GM12878 (cell line): ENCODE results near the gene PPM1G. TPM values are rescaled to one million over a fixed set of nuclear protein-coding genes. Genes with fewer than 3 reads are reported as not detected.

Experiments used
- ATAC-seq: fragments of 200-7000 bp; cut with Tn5 transposase; 3 replicates; pipeline ENCODE4 v1.9.1; 2020; ENCODE audit warnings: mild to moderate bottlenecking, moderate library complexity
- BruUV-seq: library from RNA; stranded (reverse); fragments of 400-500 nt; replicated peaks from 2 replicates; lab custom pipeline; 2021; lab: Mats Ljungman, UMichigan
- CTCF ChIA-PET: fragments of 300-600 bp; sonication (Branson Sonifier 250); formaldehyde crosslinking; extraction: SDS; loops from one replicate; lab custom pipeline; 2021; ENCODE audit warnings: inconsistent platforms; lab: Yijun Ruan, JAX
- POLR2A ChIA-PET: fragments of 350-600 bp; formaldehyde crosslinking; extraction: SDS; loops from one replicate; lab custom pipeline; 2021; ENCODE audit warnings: inconsistent platforms; lab: Charles Lee
- RAD21 ChIA-PET: fragments of 300-600 bp; sonication (Branson Sonifier 250); formaldehyde crosslinking; loops from one replicate; lab custom pipeline; 2023; ENCODE audit warnings: antibody characterized with exemption; ENCODE audit not compliant: unreplicated experiment; lab: Charles Lee
- SMC1A ChIA-PET: fragments of 300-600 bp; sonication (Branson Sonifier 250); formaldehyde crosslinking; loops from one replicate; lab custom pipeline; 2023; ENCODE audit not compliant: unreplicated experiment, uncharacterized antibody; lab: Charles Lee
- DNase-seq: peaks from one replicate; pipeline ENCODE4 v3.0.0-alpha.2; 2011; ENCODE audit warnings: low read depth, low spot score
- FAIRE-seq: peaks from 3 replicates; lab custom pipeline; 2011; peaks lifted over from hg19 to GRCh38; lab: Jason Lieb, UNC
- H2AFZ ChIP-seq: 2 replicates; pipeline ENCODE4 v1.6.0; 2011; ENCODE audit warnings: low read depth, low read length, control low read depth; ENCODE audit not compliant: control insufficient read depth
- H3K27ac ChIP-seq: 2 replicates; pipeline ENCODE4 v1.5.1; 2011; ENCODE audit warnings: control low read depth; ENCODE audit not compliant: control insufficient read depth, insufficient read depth
- H3K27me3 ChIP-seq, 2 experiments: replicated peaks in 1 of 2; 2 replicates each; pipeline versions ENCODE4 v1.6.0 to v1.6.1; 2011; ENCODE audit warnings: low read length in 1 of 2; ENCODE audit not compliant: control insufficient read depth in 2 of 2, insufficient read depth in 2 of 2
- H3K36me3 ChIP-seq, 2 experiments: 2 replicates each; pipeline ENCODE4 v1.5.1; 2011; ENCODE audit warnings: low read length in 1 of 2; ENCODE audit not compliant: control insufficient read depth in 2 of 2, insufficient read depth in 2 of 2
- H3K4me1 ChIP-seq: 2 replicates; pipeline ENCODE4 v1.6.1; 2011; ENCODE audit warnings: mild to moderate bottlenecking, low read length, moderate library complexity, mixed read lengths; ENCODE audit not compliant: control insufficient read depth, insufficient read depth
- H3K4me2 ChIP-seq: 2 replicates; pipeline ENCODE4 v1.6.0; 2011; ENCODE audit warnings: control low read depth; ENCODE audit not compliant: control insufficient read depth, insufficient read depth
- H3K4me3 ChIP-seq: fragments of 200-600 bp; sonication (generic); 2 replicates; pipeline ENCODE4 v1.5.1; 2016
- H3K79me2 ChIP-seq: 2 replicates; pipeline ENCODE4 v1.6.0; 2011; ENCODE audit warnings: low read length; ENCODE audit not compliant: control insufficient read depth, insufficient read depth
- H3K9ac ChIP-seq: 2 replicates; pipeline ENCODE4 v1.8.0; 2011; ENCODE audit warnings: low read length, control low read depth, mixed read lengths; ENCODE audit not compliant: control insufficient read depth, insufficient read depth
- H3K9me3 ChIP-seq: replicated peaks from 3 replicates; pipeline ENCODE4 v1.5.1; 2011; ENCODE audit warnings: mild to moderate bottlenecking, low read length; ENCODE audit not compliant: control insufficient read depth, insufficient read depth
- H4K20me1 ChIP-seq: 2 replicates; pipeline ENCODE4 v1.6.0; 2011; ENCODE audit not compliant: control insufficient read depth, insufficient read depth
- ATF7 ChIP-seq: fragments of 450-650 bp; IDR thresholded peaks from 2 replicates; pipeline ENCODE4 v1.6.1; 2016; ENCODE audit warnings: low read depth, mild to moderate bottlenecking
- BCL11A ChIP-seq: IDR thresholded peaks from 2 replicates; pipeline ENCODE4 v1.6.1; 2011; ENCODE audit warnings: low read depth, low read length
- CTCF ChIP-seq, 3 experiments: IDR thresholded peaks in 2 of 3; conservative IDR thresholded peaks in 1 of 3; 2 replicates each; pipeline ENCODE4 v1.5.1; 2011; ENCODE audit warnings: low read depth in 3 of 3, low read length in 3 of 3, mild to moderate bottlenecking in 3 of 3, control low read depth in 2 of 3, moderate library complexity in 2 of 3, inconsistent platforms in 1 of 3, mixed read lengths in 1 of 3; ENCODE audit not compliant: control insufficient read depth in 2 of 3, insufficient read depth in 1 of 3; ENCODE audit errors: extremely low read depth in 1 of 3
- DPF2 ChIP-seq: fragments of 450-650 bp; IDR thresholded peaks from 2 replicates; pipeline ENCODE4 v1.6.1; 2017; ENCODE audit warnings: mild to moderate bottlenecking
- FOS ChIP-seq: IDR thresholded peaks from 3 replicates; pipeline ENCODE4 v1.6.1; 2011; ENCODE audit warnings: borderline replicate concordance; ENCODE audit not compliant: insufficient read length; ENCODE audit errors: extremely low read depth
- FOXM1 ChIP-seq: IDR thresholded peaks from 2 replicates; pipeline ENCODE4 v1.6.1; 2012; ENCODE audit warnings: low read depth, mild to moderate bottlenecking, inconsistent platforms, low read length, moderate library complexity
- JUNB ChIP-seq: IDR thresholded peaks from 2 replicates; pipeline ENCODE4 v1.6.1; 2016; ENCODE audit warnings: antibody characterized with exemption, mild to moderate bottlenecking
- MEF2B ChIP-seq: fragments of 450-650 bp; IDR thresholded peaks from 2 replicates; pipeline ENCODE4 v1.6.1; 2018; ENCODE audit warnings: mild to moderate bottlenecking, moderate library complexity; ENCODE audit not compliant: partially characterized antibody, poor library complexity, severe bottlenecking
- MLLT1 ChIP-seq: fragments of 450-650 bp; IDR thresholded peaks from 2 replicates; pipeline ENCODE4 v1.6.1; 2016; ENCODE audit warnings: mild to moderate bottlenecking
- MTA2 ChIP-seq: fragments of 450-650 bp; IDR thresholded peaks from 2 replicates; pipeline ENCODE4 v1.6.1; 2016; ENCODE audit warnings: low read depth, mild to moderate bottlenecking, moderate library complexity
- MTA3 ChIP-seq: IDR thresholded peaks from 2 replicates; pipeline ENCODE4 v1.6.1; 2012; ENCODE audit warnings: low read length, inconsistent platforms, borderline replicate concordance
- MXI1 ChIP-seq: fragments of 150-350 bp; IDR thresholded peaks from 2 replicates; pipeline ENCODE4 v1.6.1; 2011; ENCODE audit warnings: low read depth, mild to moderate bottlenecking, inconsistent platforms, low read length, improper control_type of control experiment
- NR2C2 ChIP-seq: IDR thresholded peaks from 2 replicates; pipeline ENCODE4 v1.6.1; 2011; ENCODE audit warnings: borderline replicate concordance, low read depth; ENCODE audit not compliant: control insufficient read depth, insufficient read length
- NRF1 ChIP-seq: conservative IDR thresholded peaks from 2 replicates; pipeline ENCODE4 v1.6.1; 2011; ENCODE audit warnings: mild to moderate bottlenecking, low read depth, low read length, improper control_type of control experiment
- RFX5 ChIP-seq: IDR thresholded peaks from 2 replicates; pipeline ENCODE4 v1.6.1; 2011; ENCODE audit warnings: low read depth, low read length, improper control_type of control experiment
- SMARCA5 ChIP-seq: fragments of 450-650 bp; IDR thresholded peaks from 2 replicates; pipeline ENCODE4 v1.6.1; 2017; ENCODE audit warnings: mild to moderate bottlenecking
- STAT1 ChIP-seq: fragments of 450-650 bp; conservative IDR thresholded peaks from 2 replicates; pipeline ENCODE4 v1.6.1; 2014; ENCODE audit warnings: antibody characterized with exemption, mild to moderate bottlenecking
- TARDBP ChIP-seq: IDR thresholded peaks from 2 replicates; pipeline ENCODE4 v1.6.1; 2016; ENCODE audit warnings: borderline replicate concordance
- WGBS: methylation state at CpG from one replicate; pipeline ENCODE4 v1.1.6; 2016; ENCODE audit warnings: low lambda C conversion rate; ENCODE audit not compliant: insufficient replicate concordance, insufficient coverage; ENCODE audit errors: missing lambda C conversion rate; 5-methylcytosine and 5-hydroxymethylcytosine counted together
- in situ Hi-C: fragments of 300-500 bp; cut with MboI; formaldehyde crosslinking; loops from 9 replicates; pipeline ENCODE4 v1.14.3; 2018; ENCODE audit warnings: mixed read lengths
- intact Hi-C: fragments of 100-400 bp; cut with micrococcal nuclease; formaldehyde crosslinking; loops from one replicate; pipeline ENCODE4 v1.14.2; 2022; ENCODE audit not compliant: unreplicated experiment
- polyA plus RNA-seq, 11 experiments: library from polyadenylated mRNA; depleted of rRNA in 4 of 11; unstranded in 6 of 11; stranded (reverse) in 5 of 11; fragments of >200 nt; fragmentation: Nextera tagmentation in 4 of 11; fragmentation: Illumina TruSeq in 1 of 11; extraction: Ambion mirVana in 4 of 11; extraction: Trizol in 1 of 11; gene quantifications; 1 replicate in 1 of 11; 2 replicates in 10 of 11; pipeline versions ENCODE4 v1.2.1 to v1.2.3, GENCODE V29; 2011 to 2016; ENCODE audit warnings: inconsistent platforms in 2 of 11, missing spikeins in 2 of 11, low read depth in 1 of 11
- total RNA-seq, 4 experiments: library from RNA; depleted of rRNA in 3 of 4; stranded (reverse); fragments of >200 nt in 3 of 4; fragmentation: Illumina TruSeq in 1 of 4; extraction: Trizol in 1 of 4; gene quantifications; 2 replicates each; pipeline versions ENCODE4 v1.2.1 to v1.2.3, GENCODE V29; 2013 to 2021
- TF ChIP-seq, protein P1 (sequence below): fragments of 450-650 bp; IDR thresholded peaks from 2 replicates; pipeline ENCODE4 v1.6.1; 2017; ENCODE audit warnings: borderline replicate concordance

The PPM1G gene
- total and polyA plus RNA-seq, 10 of the 15 experiments (the other 5 are each of a cell fraction or from before 2014, with no cell fraction given), result 68.8 to 171 (median 121) TPM

GRCh38 chr2:27379836-27380625 is 29.4 kb downstream of the PPM1G start:
- ChIA-PET POLR2A (interaction anchor here (0.6 to 2.8 kb wide), 10 partner anchors 8 to 1134 kb away, joined by 3 to 23 read pairs (median 6); partner anchors contain the start of genes EIF2B4, GTF3C2, NRBP1 and PPM1G), SMC1A (interaction anchor here (1.0 to 3.1 kb wide), 7 partner anchors 8 to 329 kb away, joined by 3 to 9 read pairs (median 3); partner anchors contain the start of genes AGBL5, EIF2B4 and MPV17), RAD21 (interaction anchor here (0.5 to 1.4 kb wide), 7 partner anchors 8 to 996 kb away, joined by 3 to 5 read pairs (median 4); partner anchors contain the start of genes NRBP1 and SNX17), CTCF (interaction anchor here (0.6 to 2.8 kb wide), 9 partner anchors 9 to 303 kb away, joined by 3 to 14 read pairs (median 4); partner anchors contain the start of gene NRBP1)
- Histone ChIP-seq H3K9me3 (no peaks in the 10 kb centered on the region), H3K9ac (peak overlapping the region; percentile 96), H3K4me2 (peak overlapping the region; percentile 97), H3K27me3 (no peaks in the 10 kb centered on the region), H3K27ac (peak overlapping the region; percentile 96), H3K36me3 (peaks cover 38 to 53% of the 10 kb centered on the region in 2 experiments), H4K20me1 (no peaks in the 10 kb centered on the region; the same call in 1 of the 2 replicates), H2AFZ (peak overlapping the region; percentile 67), H3K4me1 (peaks cover 9% of the 10 kb centered on the region; the same call in 1 of the 2 replicates), H3K79me2 (peaks cover 15% of the 10 kb centered on the region), H3K4me3 (peak overlapping the region; percentile 69)
- intact Hi-C loops (loop anchor here (1.0 kb wide), 1 partner anchor 10 kb away; the partner anchor contains the start of genes EIF2B4 and SNX17), in situ Hi-C loops (no loop called here)
- ATAC-seq, result peak; percentile 10
- FAIRE-seq, result peak; percentile 56
- WGBS, result 2% methylated on average over 26 of the region's 35 CpGs
- TSS peak; percentile 37 for BruUV-seq
- DNase-seq, result no peak
- no peak for TF ChIP-seq CTCF (IDR thresholded peaks at IDR 0.05 in 2 of 3, conservative IDR thresholded peaks at IDR 0.05 in 1 of 3; ENCODE audit: control insufficient read depth in 2 of 3, extremely low read depth in 1 of 3, insufficient read depth in 1 of 3, low read depth in 3 of 3, low read length in 3 of 3)
- TF ChIP-seq MTA2, result peak; percentile 57; the same call in 1 of the 2 replicates
- no peak for TF ChIP-seq BCL11A
- TF ChIP-seq STAT1, result no peak
- no peak for TF ChIP-seq ATF7
- no peak for TF ChIP-seq FOS
- TF ChIP-seq TARDBP, result peak; percentile 25; the same call in 1 of the 2 replicates
- peak; percentile 5 for TF ChIP-seq MEF2B
- TF ChIP-seq, protein P1, sequence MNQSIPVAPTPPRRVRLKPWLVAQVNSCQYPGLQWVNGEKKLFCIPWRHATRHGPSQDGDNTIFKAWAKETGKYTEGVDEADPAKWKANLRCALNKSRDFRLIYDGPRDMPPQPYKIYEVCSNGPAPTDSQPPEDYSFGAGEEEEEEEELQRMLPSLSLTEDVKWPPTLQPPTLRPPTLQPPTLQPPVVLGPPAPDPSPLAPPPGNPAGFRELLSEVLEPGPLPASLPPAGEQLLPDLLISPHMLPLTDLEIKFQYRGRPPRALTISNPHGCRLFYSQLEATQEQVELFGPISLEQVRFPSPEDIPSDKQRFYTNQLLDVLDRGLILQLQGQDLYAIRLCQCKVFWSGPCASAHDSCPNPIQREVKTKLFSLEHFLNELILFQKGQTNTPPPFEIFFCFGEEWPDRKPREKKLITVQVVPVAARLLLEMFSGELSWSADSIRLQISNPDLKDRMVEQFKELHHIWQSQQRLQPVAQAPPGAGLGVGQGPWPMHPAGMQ, result no peak
- TF ChIP-seq DPF2, result no peak
- TF ChIP-seq MTA3, result peak; percentile 88; the same call in 1 of the 2 replicates
- no peak for TF ChIP-seq FOXM1
- peak; percentile 78 for TF ChIP-seq NR2C2
- TF ChIP-seq JUNB, result no peak
- TF ChIP-seq NRF1, result no peak
- TF ChIP-seq MLLT1, result no peak
- peak; percentile 48; the same call in 1 of the 2 replicates for TF ChIP-seq MXI1
- no peak for TF ChIP-seq SMARCA5
- no peak for TF ChIP-seq RFX5
